Measurements from ENCODE around the gene INPP5B. TPM values are rescaled to one million over a fixed set of nuclear protein-coding genes. Genes with fewer than 3 reads are reported as not detected.

The INPP5B gene
- total and polyA plus RNA-seq, 9 of the 15 experiments (the other 6 are each of a cell fraction or from before 2014, with no cell fraction given): 14.1 to 28.7 (median 20.9) TPM

- TF ChIP-seq KLF6 (CRISPR knock-in tag; IDR thresholded peaks at IDR 0.05; ENCODE audit: borderline replicate concordance): no peak
- no peak for TF ChIP-seq TCF15 (CRISPR knock-in tag; IDR thresholded peaks at IDR 0.05)
- TF ChIP-seq ELF2 (CRISPR knock-in tag; IDR thresholded peaks at IDR 0.05): no peak
- TF ChIP-seq MXD1 (CRISPR knock-in tag; IDR thresholded peaks at IDR 0.05; ENCODE audit: borderline replicate concordance, poor library complexity, severe bottlenecking): no peak
- peak in 1 of 2 experiments; percentile 64; a peak in 1 of 4 replicates for TF ChIP-seq ZMIZ1 (IDR thresholded peaks at IDR 0.05; ENCODE audit: low read depth in 2 of 2, low read length in 2 of 2)
- no peak for TF ChIP-seq NELFE (IDR thresholded peaks at IDR 0.05; ENCODE audit: insufficient read depth, insufficient read length)
- peak in 1 of 2 experiments; percentile 51; a peak in 2 of 4 replicates for TF ChIP-seq MAZ (CRISPR knock-in tag; conservative IDR thresholded peaks at IDR 0.05 in 1 of 2, IDR thresholded peaks at IDR 0.05 in 1 of 2)
- TF ChIP-seq FOXA1 (IDR thresholded peaks at IDR 0.05; ENCODE audit: borderline replicate concordance): no peak
- TF ChIP-seq ETS1 (conservative IDR thresholded peaks at IDR 0.05; ENCODE audit: control insufficient read depth, low read depth, low read length): no peak; the same call in 1 of the 2 replicates
- TF ChIP-seq ZNF668 (CRISPR knock-in tag; IDR thresholded peaks at IDR 0.05): no peak
- peak; percentile 37; the same call in 1 of the 2 replicates for TF ChIP-seq JUN (IDR thresholded peaks at IDR 0.05; ENCODE audit: borderline replicate concordance, low read depth, low read length)
- no peak for TF ChIP-seq JUN (CRISPR knock-in tag; IDR thresholded peaks at IDR 0.05; ENCODE audit: borderline replicate concordance)
- no peak for TF ChIP-seq ZBTB26 (CRISPR knock-in tag; IDR thresholded peaks at IDR 0.05)
- no peak for TF ChIP-seq TSC22D4 (tag; IDR thresholded peaks at IDR 0.05)
- TF ChIP-seq ZNF830 (CRISPR knock-in tag; IDR thresholded peaks at IDR 0.05): no peak
- no peak for TF ChIP-seq RBM25 (IDR thresholded peaks at IDR 0.05; ENCODE audit: low read depth, low read length, severe bottlenecking)
- TF ChIP-seq IRF2 (CRISPR knock-in tag; IDR thresholded peaks at IDR 0.05): no peak
- TF ChIP-seq RCOR1 (IDR thresholded peaks at IDR 0.05; ENCODE audit: borderline replicate concordance in 1 of 2, low read depth in 2 of 2, low read length in 2 of 2): 0 out of 4 replicates have a peak, but pooled peaks of 1 of the 2 experiments have one; percentile 40
Measured at GRCh38 chr1:37945743-37946702, 830 bp downstream of the INPP5B start (continued).

Measured in K562 (cell line).